Endothelial cell (in vitro differentiated cells): ENCODE results near the gene RPL12. TPM values are rescaled to one million over a fixed set of nuclear protein-coding genes. Genes with fewer than 3 reads are reported as not detected.

ENCODE experiments used
- DNase-seq: peaks from one replicate; pipeline ENCODE4 v3.0.0; 2021; ENCODE audit warnings: low spot score
- H3K27ac Mint-ChIP-seq: one replicate; pipeline ENCODE4 v1.8.0; 2021; ENCODE audit warnings: mixed read lengths, inconsistent platforms; ENCODE audit not compliant: unreplicated experiment
- H3K27me3 Mint-ChIP-seq: one replicate; pipeline ENCODE4 v1.8.0; 2021; ENCODE audit warnings: mild to moderate bottlenecking, moderate library complexity, mixed read lengths, inconsistent platforms; ENCODE audit not compliant: unreplicated experiment
- H3K36me3 Mint-ChIP-seq: one replicate; pipeline ENCODE4 v1.8.0; 2021; ENCODE audit warnings: mild to moderate bottlenecking, low read depth, mixed read lengths, inconsistent platforms; ENCODE audit not compliant: unreplicated experiment
- H3K4me1 Mint-ChIP-seq: one replicate; pipeline ENCODE4 v1.8.0; 2021; ENCODE audit warnings: mild to moderate bottlenecking, mixed read lengths, inconsistent platforms; ENCODE audit not compliant: unreplicated experiment
- H3K4me3 Mint-ChIP-seq: one replicate; pipeline ENCODE4 v1.8.0; 2021; ENCODE audit warnings: mild to moderate bottlenecking, mixed read lengths, inconsistent platforms; ENCODE audit not compliant: unreplicated experiment
- H3K9me3 Mint-ChIP-seq: one replicate; pipeline ENCODE4 v1.8.0; 2021; ENCODE audit warnings: mixed read lengths, inconsistent platforms; ENCODE audit not compliant: unreplicated experiment
- CTCF ChIP-seq: fragments of 200-600 bp; sonication (generic); IDR thresholded peaks from one replicate; pipeline ENCODE4 v1.5.0; 2021; ENCODE audit warnings: antibody characterized with exemption; ENCODE audit not compliant: unreplicated experiment
- total RNA-seq: library from RNA; stranded (reverse); fragmentation: NEBNext Ultra II Directional; extraction: Animal tissue kit (Norgen Biotek cat#: 25700); gene quantifications from one replicate; pipeline ENCODE4 v1.2.1, GENCODE V29; 2021; ENCODE audit not compliant: unreplicated experiment

Gene RPL12
- total RNA-seq, 1 donor from 2014 or later, result 1,208 TPM

DNA sequence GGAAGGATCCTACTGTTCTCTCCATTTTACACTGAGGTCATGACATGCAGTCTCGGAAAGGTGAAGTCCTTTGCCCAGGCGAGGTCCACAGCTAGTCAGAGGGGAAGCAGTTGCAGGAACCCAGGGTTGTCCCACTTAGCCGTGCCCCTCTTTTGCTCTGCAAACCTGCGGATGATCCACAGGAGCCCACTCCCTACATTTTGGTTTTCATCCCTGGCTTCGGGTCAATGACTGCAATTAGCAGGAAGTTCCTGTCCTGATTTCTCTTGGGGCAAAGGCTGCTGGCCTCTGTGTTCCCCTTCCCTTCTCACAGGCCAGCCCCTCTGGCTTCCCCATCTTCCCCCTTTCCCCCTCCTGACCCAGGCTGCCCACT, 52.9 kb downstream of the RPL12 start:
- peak overlapping the region; percentile 83 for H3K4me3 Mint-ChIP-seq
- TF ChIP-seq CTCF, result no peak
- H3K4me1 Mint-ChIP-seq, result peaks cover 3% of the 10 kb centered on the region
- no peaks in the 10 kb centered on the region for H3K9me3 Mint-ChIP-seq
- H3K27me3 Mint-ChIP-seq, result peaks cover 6% of the 10 kb centered on the region
- no peak overlapping the region for H3K27ac Mint-ChIP-seq
- no peak for DNase-seq
- no peaks in the 10 kb centered on the region for H3K36me3 Mint-ChIP-seq

Other genes starting within 250 kb of the RPL12 start
- 3.3 TPM for gene GARNL3, start 186.6 kb downstream of the RPL12 start, total RNA-seq
- 21.5 TPM for gene SLC2A8, start 54.2 kb downstream of the RPL12 start, total RNA-seq
- gene ZNF79, start 27.0 kb downstream of the RPL12 start, total RNA-seq, result 12.6 TPM
- 22.6 TPM for gene LRSAM1, start 104 bp upstream of the RPL12 start, total RNA-seq
- 113 TPM for gene STXBP1, start 160.9 kb upstream of the RPL12 start, total RNA-seq